ENCODE results near the gene ITGB2.

DNA sequence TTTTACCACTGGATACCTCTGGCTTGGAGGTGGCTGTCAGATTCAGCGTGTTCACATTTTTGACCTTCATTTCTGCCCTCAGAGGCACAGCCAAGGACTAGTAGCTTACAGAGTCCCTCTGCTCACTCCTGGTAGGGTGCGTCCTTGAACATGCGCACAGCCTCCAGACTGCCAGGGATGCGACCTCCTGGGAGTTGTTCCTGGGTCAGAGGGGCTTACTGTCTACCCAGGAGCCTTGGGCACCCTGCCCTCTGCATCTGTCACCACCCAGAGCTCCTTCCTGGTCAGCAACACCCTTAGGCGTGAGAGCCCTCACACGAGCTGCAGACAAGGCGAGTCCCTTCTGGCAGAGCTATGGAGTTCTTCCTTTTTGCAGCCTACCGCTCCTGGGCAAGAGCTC, 20.9 kb upstream of the ITGB2 start:
- no peak for TF ChIP-seq CTCF (IDR thresholded peaks at IDR 0.05)
- TF ChIP-seq EZH2 (IDR thresholded peaks at IDR 0.05): no peak

Data from neural progenitor cell (in vitro differentiated cells).